HCT116 (cell line): Measurements from ENCODE around the gene DNM3. TPM values are rescaled to one million over a fixed set of nuclear protein-coding genes. Genes with fewer than 3 reads are reported as not detected.

Source experiments
- ATAC-seq: fragments of 200-7000 bp; cut with Tn5 transposase; 2 replicates; pipeline ENCODE4 v1.9.1; 2020; ENCODE audit warnings: mild to moderate bottlenecking, moderate library complexity
- BruUV-seq: library from RNA; stranded (reverse); fragments of 400-500 nt; replicated peaks from 2 replicates; lab custom pipeline; 2021; lab: Mats Ljungman, UMichigan
- CTCF ChIA-PET: fragments of 300-600 bp; sonication (Branson Sonifier 250); formaldehyde crosslinking; loops from one replicate; lab custom pipeline; 2021; ENCODE audit warnings: antibody characterized with exemption; lab: Charles Lee
- POLR2A ChIA-PET: fragments of 300-600, 350-600 bp; sonication (Branson Sonifier 250); formaldehyde crosslinking; loops from one replicate; lab custom pipeline; 2021; ENCODE audit warnings: antibody characterized with exemption; lab: Charles Lee
- RAD21 ChIA-PET, 2 experiments: fragments of 300-600 bp; sonication (Branson Sonifier 250); formaldehyde crosslinking; loops; one replicate each; lab custom pipeline; 2023; ENCODE audit warnings: low total read pairs in 2 of 2; ENCODE audit not compliant: uncharacterized antibody in 2 of 2, unreplicated experiment in 2 of 2, low non-redundant PET in 1 of 2; lab: Charles Lee
- DNase-seq: peaks from one replicate; pipeline ENCODE4 v3.0.0-alpha.2; 2010; ENCODE audit warnings: low read depth, low spot score
- H2AFZ ChIP-seq: fragments of 200-600 bp; shearing (Covaris generic), sonication (generic); 2 replicates; pipeline ENCODE4 v1.6.1; 2017; ENCODE audit warnings: low read depth, mixed run types, mixed read lengths, antibody characterized with exemption, low read length; ENCODE audit not compliant: poor library complexity, severe bottlenecking
- H3K27ac ChIP-seq: 2 replicates; pipeline ENCODE4 v1.5.1; 2012; ENCODE audit warnings: low read depth, low read length
- H3K27me3 ChIP-seq: fragments of 200-600 bp; sonication (generic); 2 replicates; pipeline ENCODE4 v1.6.1; 2016; ENCODE audit warnings: mixed run types, low read length, mixed read lengths; ENCODE audit not compliant: insufficient read depth
- H3K36me3 ChIP-seq, 2 experiments: fragments of 200-500 bp in 1 of 2; fragments of 200-600 bp in 1 of 2; sonication (Bioruptor generic) in 1 of 2; sonication (generic) in 1 of 2; 2 replicates each; pipeline versions ENCODE4 v1.5.1 to v1.6.1; 2014 to 2016; ENCODE audit warnings: low read length in 2 of 2, inconsistent platforms in 1 of 2, mixed read lengths in 1 of 2, mixed run types in 1 of 2; ENCODE audit not compliant: insufficient read depth in 2 of 2, control insufficient read depth in 1 of 2
- H3K4me1 ChIP-seq, 2 experiments: fragments of 200-600 bp in 1 of 2; sonication (generic) in 1 of 2; 2 replicates each; pipeline versions ENCODE4 v1.5.1 to v1.6.1; 2012 to 2017; ENCODE audit warnings: low read length in 2 of 2, inconsistent platforms in 1 of 2, mild to moderate bottlenecking in 1 of 2, mixed read lengths in 1 of 2, mixed run types in 1 of 2, moderate library complexity in 1 of 2; ENCODE audit not compliant: insufficient read depth in 2 of 2, control insufficient read depth in 1 of 2
- H3K4me2 ChIP-seq: fragments of 200-600 bp; sonication (generic); 2 replicates; pipeline ENCODE4 v1.6.1; 2017; ENCODE audit warnings: mixed run types, low read length, mixed read lengths
- H3K4me3 ChIP-seq, 2 experiments: fragments of 200-600 bp in 1 of 2; sonication (generic) in 1 of 2; replicated peaks in 1 of 2; 2 replicates each; pipeline ENCODE4 v1.5.1; 2011 to 2016; ENCODE audit warnings: low read length in 2 of 2, control low read depth in 1 of 2, low read depth in 1 of 2, mild to moderate bottlenecking in 1 of 2, mixed read lengths in 1 of 2, mixed run types in 1 of 2
- H3K79me2 ChIP-seq: fragments of 200-600 bp; sonication (generic); 2 replicates; pipeline ENCODE4 v1.6.1; 2017; ENCODE audit warnings: mild to moderate bottlenecking, mixed run types, low read length, moderate library complexity, mixed read lengths; ENCODE audit not compliant: insufficient read depth
- H3K9ac ChIP-seq: fragments of 200-600 bp; sonication (generic); 2 replicates; pipeline ENCODE4 v1.6.1; 2016; ENCODE audit warnings: low read length, mixed read lengths
- H3K9me2 ChIP-seq: fragments of 200-600 bp; sonication (generic), shearing (Covaris generic); 2 replicates; pipeline ENCODE4 v1.6.1; 2017; ENCODE audit warnings: mixed run types, mild to moderate bottlenecking, moderate library complexity; ENCODE audit not compliant: insufficient read depth
- H3K9me3 ChIP-seq, 2 experiments: fragments of 200-500 bp in 1 of 2; fragments of 200-600 bp in 1 of 2; sonication (Bioruptor generic) in 1 of 2; sonication (generic) in 1 of 2; 2 replicates each; pipeline ENCODE4 v1.6.1; 2014 to 2017; ENCODE audit warnings: low read length in 2 of 2, mixed read lengths in 2 of 2, inconsistent platforms in 1 of 2, low read depth in 1 of 2, mild to moderate bottlenecking in 1 of 2, mixed run types in 1 of 2, moderate library complexity in 1 of 2; ENCODE audit not compliant: control insufficient read depth in 1 of 2, insufficient read depth in 1 of 2
- H4K20me1 ChIP-seq: fragments of 200-600 bp; sonication (generic), shearing (Covaris generic); 2 replicates; pipeline ENCODE4 v1.6.1; 2017; ENCODE audit warnings: mixed run types, mild to moderate bottlenecking, moderate library complexity; ENCODE audit not compliant: insufficient read depth
- ATF3 ChIP-seq: IDR thresholded peaks from 2 replicates; pipeline ENCODE4 v1.6.1; 2012
- CBX3 ChIP-seq: IDR thresholded peaks from 2 replicates; pipeline ENCODE4 v1.6.1; 2012; ENCODE audit warnings: low read depth
- CEBPB ChIP-seq: IDR thresholded peaks from 2 replicates; pipeline ENCODE4 v1.6.1; 2012; ENCODE audit warnings: low read depth
- EZH2 ChIP-seq: fragments of 200-600 bp; sonication (generic); IDR thresholded peaks from 2 replicates; pipeline ENCODE4 v1.6.1; 2017; ENCODE audit warnings: antibody characterized with exemption, mixed run types
- EZH2phosphoT487 ChIP-seq: fragments of 200-600 bp; IDR thresholded peaks from 2 replicates; pipeline ENCODE4 v1.6.1; 2018; ENCODE audit warnings: antibody characterized with exemption, borderline replicate concordance
- MAX ChIP-seq: IDR thresholded peaks from 2 replicates; pipeline ENCODE4 v1.6.1; 2012
- POLR2A ChIP-seq: IDR thresholded peaks from 2 replicates; pipeline ENCODE4 v1.7.0; 2011; ENCODE audit warnings: borderline replicate concordance; ENCODE audit not compliant: insufficient read depth, insufficient read length; ENCODE audit errors: extremely low read depth
- POLR2AphosphoS5 ChIP-seq: IDR thresholded peaks from 2 replicates; pipeline ENCODE4 v1.6.1; 2011; ENCODE audit warnings: mild to moderate bottlenecking, low read depth, low read length, moderate library complexity
- RAD21 ChIP-seq: IDR thresholded peaks from 2 replicates; pipeline ENCODE4 v1.6.1; 2012; ENCODE audit warnings: low read depth, mild to moderate bottlenecking
- REST ChIP-seq: IDR thresholded peaks from 2 replicates; pipeline ENCODE4 v1.6.1; 2012; ENCODE audit warnings: low read depth
- SIN3A ChIP-seq: IDR thresholded peaks from 2 replicates; pipeline ENCODE4 v1.6.1; 2012; ENCODE audit warnings: low read depth
- SP1 ChIP-seq: IDR thresholded peaks from 2 replicates; pipeline ENCODE4 v1.6.1; 2012; ENCODE audit warnings: low read depth
- SRF ChIP-seq: IDR thresholded peaks from 2 replicates; pipeline ENCODE4 v1.6.1; 2012; ENCODE audit warnings: low read depth
- TCF7L2 ChIP-seq: IDR thresholded peaks from 2 replicates; pipeline ENCODE4 v1.7.0; 2011; ENCODE audit warnings: borderline replicate concordance, inconsistent platforms; ENCODE audit not compliant: insufficient read depth, insufficient read length; ENCODE audit errors: extremely low read depth
- YY1 ChIP-seq: IDR thresholded peaks from 2 replicates; pipeline ENCODE4 v1.6.1; 2011; ENCODE audit warnings: low read length, low read depth, moderate library complexity, mild to moderate bottlenecking; ENCODE audit not compliant: insufficient replicate concordance; ENCODE audit errors: extremely low read depth
- ZBTB33 ChIP-seq: IDR thresholded peaks from 2 replicates; pipeline ENCODE4 v1.6.1; 2011; ENCODE audit warnings: mild to moderate bottlenecking, low read length, moderate library complexity; ENCODE audit not compliant: insufficient replicate concordance; ENCODE audit errors: extremely low read depth
- ZFX ChIP-seq: fragments of 450-650 bp; IDR thresholded peaks from 2 replicates; pipeline ENCODE4 v1.6.1; 2017
- intact Hi-C: fragments of 100-400 bp; cut with micrococcal nuclease; formaldehyde crosslinking; loops from 2 replicates; pipeline ENCODE4 v1.10.0; 2022
- total RNA-seq: library from RNA; stranded (reverse); gene quantifications from one replicate; pipeline ENCODE4 v1.2.1, GENCODE V29; 2021; ENCODE audit not compliant: unreplicated experiment

Gene DNM3
- total RNA-seq, 1 experiment from 2014 or later, result 3.1 TPM

- BruUV-seq, result no TSS peak
- Histone ChIP-seq H3K9ac (no peak overlapping the region), H3K36me3 (no peaks in the 10 kb centered on the region), H3K9me2 (no peaks in the 10 kb centered on the region), H3K4me3 (no peak overlapping the region), H3K27ac (no peak overlapping the region), H3K9me3 (no peaks in the 10 kb centered on the region), H3K79me2 (no peaks in the 10 kb centered on the region), H3K4me1 (no peaks in the 10 kb centered on the region), H3K27me3 (no peaks in the 10 kb centered on the region), H2AFZ (no peak overlapping the region), H3K4me2 (no peak overlapping the region), H4K20me1 (no peaks in the 10 kb centered on the region)
- ATAC-seq (no peak), DNase-seq (no peak)
- TF ChIP-seq EZH2, result no peak
- no peak for TF ChIP-seq RAD21
- TF ChIP-seq ATF3, result no peak
- POLR2A ChIA-PET, result no interaction called here
- RAD21 ChIA-PET, result no interaction called here
- CTCF ChIA-PET, result no interaction called here
- intact Hi-C loops, result no loop called here
Measured at GRCh38 chr1:172230526-172230925, 389.2 kb downstream of the DNM3 start.

- Histone ChIP-seq H3K4me2 (no peak overlapping the region), H3K27me3 (0 out of 2 replicates have a peak, but pooled peaks cover 6% of the 10 kb centered on the region), H3K27ac (no peak overlapping the region), H3K79me2 (no peaks in the 10 kb centered on the region), H2AFZ (no peak overlapping the region), H3K9me3 (no peaks in the 10 kb centered on the region), H3K4me3 (no peak overlapping the region), H3K9ac (no peak overlapping the region), H4K20me1 (no peaks in the 10 kb centered on the region), H3K4me1 (no peaks in the 10 kb centered on the region), H3K9me2 (no peaks in the 10 kb centered on the region), H3K36me3 (no peaks in the 10 kb centered on the region)
- DNase-seq, result no peak
- ChIA-PET RAD21 (no interaction called here), CTCF (no interaction called here), POLR2A (no interaction called here)
- no TSS peak for BruUV-seq
- no peak for ATAC-seq
- intact Hi-C loops, result no loop called here
- TF ChIP-seq POLR2A (no peak), TCF7L2 (no peak), POLR2AphosphoS5 (no peak), SIN3A (no peak), EZH2phosphoT487 (no peak), SRF (no peak), SP1 (no peak), REST (no peak), MAX (no peak), ZBTB33 (no peak), ZFX (no peak), CEBPB (no peak), CBX3 (no peak), RAD21 (no peak), YY1 (no peak)
Measured at GRCh38 chr1:172236958-172237357, 395.7 kb downstream of the DNM3 start.
